K562 (cell line): ENCODE data around the gene CD4. TPM values are rescaled to one million over a fixed set of nuclear protein-coding genes. Genes with fewer than 3 reads are reported as not detected.

Source experiments
- AFF4 ChIP-seq: sonication (generic); formaldehyde crosslinking; IDR thresholded peaks from 2 replicates; pipeline ENCODE4 v1.8.0; 2023; ENCODE audit warnings: mild to moderate bottlenecking, missing genetic modification reagents
- CHD7 ChIP-seq: fragments of 200-600 bp; sonication (generic); IDR thresholded peaks from one replicate; pipeline ENCODE4 v1.6.1; 2012; ENCODE audit warnings: mild to moderate bottlenecking, low read depth, low read length, inconsistent platforms
- EWSR1 ChIP-seq: fragments of 450-650 bp; IDR thresholded peaks from 2 replicates; pipeline ENCODE4 v1.6.1; 2018; ENCODE audit warnings: borderline replicate concordance, mild to moderate bottlenecking, low read depth, moderate library complexity; ENCODE audit not compliant: partially characterized antibody
- FUS ChIP-seq: fragments of 200-400 bp; formaldehyde crosslinking; optimal IDR thresholded peaks from 2 replicates; pipeline ENCODE3; 2017; ENCODE audit warnings: low read depth, low read length
- GABPA ChIP-seq: fragments of 200-800 bp; sonication (Bioruptor generic); conservative IDR thresholded peaks from 2 replicates; pipeline ENCODE4 v1.6.1; 2016; ENCODE audit warnings: low read depth, missing genetic modification characterization, missing compliant biosample characterization
- HMGN3 ChIP-seq: IDR thresholded peaks from 2 replicates; pipeline ENCODE4 v1.6.1; 2011; ENCODE audit warnings: borderline replicate concordance, low read depth, mild to moderate bottlenecking, mixed read lengths, low read length; ENCODE audit not compliant: insufficient read length; ENCODE audit errors: extremely low read depth
- NONO ChIP-seq, 2 experiments: fragments of 200-400 bp in 1 of 2; fragments of 450-650 bp in 1 of 2; formaldehyde crosslinking in 1 of 2; IDR thresholded peaks; 2 replicates each; pipeline ENCODE4 v1.6.1; 2017; ENCODE audit warnings: low read depth in 2 of 2, mild to moderate bottlenecking in 2 of 2, moderate library complexity in 2 of 2, low read length in 1 of 2
- SPI1 ChIP-seq: IDR thresholded peaks from 2 replicates; pipeline ENCODE4 v1.6.1; 2011; ENCODE audit warnings: low read depth, low read length, control low read depth, borderline replicate concordance
- XRCC4 ChIP-seq: IDR thresholded peaks from one replicate; pipeline ENCODE4 v1.6.1; 2011; ENCODE audit not compliant: insufficient read depth, insufficient read length; ENCODE audit errors: extremely low read depth
- ZNF23 ChIP-seq: fragments of 250-450 bp; sonication (Bioruptor Pico); IDR thresholded peaks from 2 replicates; pipeline ENCODE4 v1.4.0; 2020; ENCODE audit warnings: mild to moderate bottlenecking
- ZNF444 ChIP-seq: fragments of 250-450 bp; sonication (Bioruptor Pico); IDR thresholded peaks from 2 replicates; pipeline ENCODE4 v1.4.0; 2020; ENCODE audit warnings: mild to moderate bottlenecking, moderate library complexity
- polyA plus RNA-seq, 8 experiments: library from polyadenylated mRNA; depleted of rRNA in 4 of 8; stranded (reverse) in 5 of 8; unstranded in 3 of 8; fragments of >200 nt; fragmentation: Nextera tagmentation in 2 of 8; fragmentation: Illumina TruSeq in 1 of 8; extraction: Ambion mirVana in 2 of 8; extraction: Trizol in 1 of 8; gene quantifications; 2 replicates each; pipeline versions ENCODE4 v1.2.1 to v1.2.3, GENCODE V29; 2011 to 2014; ENCODE audit warnings: inconsistent platforms in 1 of 8, missing spikeins in 1 of 8
- total RNA-seq, 7 experiments: library from RNA; depleted of rRNA in 6 of 7; stranded (reverse); fragments of >200 nt in 6 of 7; fragmentation: Illumina TruSeq in 2 of 7; extraction: Trizol in 2 of 7; gene quantifications; 2 replicates each; pipeline versions ENCODE4 v1.2.1 to v1.2.3, GENCODE V29; 2011 to 2021; ENCODE audit warnings: low replicate concordance in 1 of 7

Gene CD4
- total and polyA plus RNA-seq, 9 of the 15 experiments (the other 6 are each of a cell fraction or from before 2014, with no cell fraction given) = 0.06 to 0.27 (median 0.09) TPM; not detected in 5

DNA sequence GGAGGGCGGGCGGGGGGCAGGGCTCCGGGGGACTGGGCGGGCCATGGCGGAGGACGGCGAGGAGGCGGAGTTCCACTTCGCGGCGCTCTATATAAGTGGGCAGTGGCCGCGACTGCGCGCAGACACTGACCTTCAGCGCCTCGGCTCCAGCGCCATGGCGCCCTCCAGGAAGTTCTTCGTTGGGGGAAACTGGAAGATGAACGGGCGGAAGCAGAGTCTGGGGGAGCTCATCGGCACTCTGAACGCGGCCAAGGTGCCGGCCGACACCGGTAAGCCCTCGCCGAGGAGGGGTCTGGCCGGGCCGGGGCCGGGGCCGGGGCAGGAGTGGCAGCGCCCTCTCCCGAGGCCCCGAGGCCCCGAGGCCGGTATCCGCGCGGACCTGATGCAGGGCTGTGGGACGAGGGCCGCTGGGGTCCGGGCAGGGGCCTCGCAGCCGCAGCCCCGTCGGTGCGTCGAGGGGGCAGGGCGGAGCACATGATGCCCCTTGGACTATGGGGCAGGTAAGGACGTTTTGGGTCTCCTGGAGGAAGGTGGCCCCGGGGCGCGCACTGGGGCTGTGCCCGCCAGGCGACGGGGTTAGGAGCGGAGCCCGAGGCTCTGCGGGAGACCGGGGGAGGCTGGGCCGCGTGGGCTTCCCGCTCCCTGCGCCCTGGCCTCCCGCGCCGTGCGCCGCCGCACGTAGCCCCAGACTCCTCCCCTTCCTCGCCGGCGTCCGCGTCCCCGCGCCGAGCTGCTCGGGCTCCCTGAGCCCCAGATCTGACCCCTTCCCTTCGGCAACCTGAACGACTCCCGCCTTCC, 78.3 kb downstream of the CD4 start, which contains the start of gene TPI1 (continued):
- TF ChIP-seq AFF4 (CRISPR knock-in tag) (peak; percentile 93; the same call in 1 of the 2 replicates), NONO (IDR thresholded peaks at IDR 0.05; ENCODE audit: low read depth in 2 of 2, low read length in 1 of 2) (peak in 1 of 2 experiments; percentile 96; a peak in 2 of 4 replicates), SPI1 (no peak), CHD7 (no peak), GABPA (tag) (peak; percentile 47; the same call in 1 of the 2 replicates), ZNF444 (CRISPR knock-in tag) (no peak), ZNF23 (CRISPR knock-in tag) (no peak), HMGN3 (peak; percentile 30), EWSR1 (no peak), FUS (peak; percentile 97), XRCC4 (no peak)
